GM12878 (cell line): ENCODE data around the gene P2RX6. TPM values are rescaled to one million over a fixed set of nuclear protein-coding genes. Genes with fewer than 3 reads are reported as not detected.

Experiments
- ATAC-seq: fragments of 200-7000 bp; cut with Tn5 transposase; 3 replicates; pipeline ENCODE4 v1.9.1; 2020; ENCODE audit warnings: mild to moderate bottlenecking, moderate library complexity
- BruUV-seq: library from RNA; stranded (reverse); fragments of 400-500 nt; replicated peaks from 2 replicates; lab custom pipeline; 2021; lab: Mats Ljungman, UMichigan
- CTCF ChIA-PET: fragments of 300-600 bp; sonication (Branson Sonifier 250); formaldehyde crosslinking; extraction: SDS; loops from one replicate; lab custom pipeline; 2021; ENCODE audit warnings: inconsistent platforms; lab: Yijun Ruan, JAX
- POLR2A ChIA-PET: fragments of 350-600 bp; formaldehyde crosslinking; extraction: SDS; loops from one replicate; lab custom pipeline; 2021; ENCODE audit warnings: inconsistent platforms; lab: Charles Lee
- RAD21 ChIA-PET: fragments of 300-600 bp; sonication (Branson Sonifier 250); formaldehyde crosslinking; loops from one replicate; lab custom pipeline; 2023; ENCODE audit warnings: antibody characterized with exemption; ENCODE audit not compliant: unreplicated experiment; lab: Charles Lee
- SMC1A ChIA-PET: fragments of 300-600 bp; sonication (Branson Sonifier 250); formaldehyde crosslinking; loops from one replicate; lab custom pipeline; 2023; ENCODE audit not compliant: unreplicated experiment, uncharacterized antibody; lab: Charles Lee
- DNase-seq: peaks from one replicate; pipeline ENCODE4 v3.0.0-alpha.2; 2011; ENCODE audit warnings: low read depth, low spot score
- FAIRE-seq: peaks from 3 replicates; lab custom pipeline; 2011; peaks lifted over from hg19 to GRCh38; lab: Jason Lieb, UNC
- H2AFZ ChIP-seq: 2 replicates; pipeline ENCODE4 v1.6.0; 2011; ENCODE audit warnings: low read depth, low read length, control low read depth; ENCODE audit not compliant: control insufficient read depth
- H3K27ac ChIP-seq: 2 replicates; pipeline ENCODE4 v1.5.1; 2011; ENCODE audit warnings: control low read depth; ENCODE audit not compliant: control insufficient read depth, insufficient read depth
- H3K27me3 ChIP-seq, 2 experiments: replicated peaks in 1 of 2; 2 replicates each; pipeline versions ENCODE4 v1.6.0 to v1.6.1; 2011; ENCODE audit warnings: low read length in 1 of 2; ENCODE audit not compliant: control insufficient read depth in 2 of 2, insufficient read depth in 2 of 2
- H3K36me3 ChIP-seq, 2 experiments: 2 replicates each; pipeline ENCODE4 v1.5.1; 2011; ENCODE audit warnings: low read length in 1 of 2; ENCODE audit not compliant: control insufficient read depth in 2 of 2, insufficient read depth in 2 of 2
- H3K4me1 ChIP-seq: 2 replicates; pipeline ENCODE4 v1.6.1; 2011; ENCODE audit warnings: mild to moderate bottlenecking, low read length, moderate library complexity, mixed read lengths; ENCODE audit not compliant: control insufficient read depth, insufficient read depth
- H3K4me2 ChIP-seq: 2 replicates; pipeline ENCODE4 v1.6.0; 2011; ENCODE audit warnings: control low read depth; ENCODE audit not compliant: control insufficient read depth, insufficient read depth
- H3K4me3 ChIP-seq: fragments of 200-600 bp; sonication (generic); 2 replicates; pipeline ENCODE4 v1.5.1; 2016
- H3K79me2 ChIP-seq: 2 replicates; pipeline ENCODE4 v1.6.0; 2011; ENCODE audit warnings: low read length; ENCODE audit not compliant: control insufficient read depth, insufficient read depth
- H3K9ac ChIP-seq: 2 replicates; pipeline ENCODE4 v1.8.0; 2011; ENCODE audit warnings: low read length, control low read depth, mixed read lengths; ENCODE audit not compliant: control insufficient read depth, insufficient read depth
- H3K9me3 ChIP-seq: replicated peaks from 3 replicates; pipeline ENCODE4 v1.5.1; 2011; ENCODE audit warnings: mild to moderate bottlenecking, low read length; ENCODE audit not compliant: control insufficient read depth, insufficient read depth
- H4K20me1 ChIP-seq: 2 replicates; pipeline ENCODE4 v1.6.0; 2011; ENCODE audit not compliant: control insufficient read depth, insufficient read depth
- CREB1 ChIP-seq: IDR thresholded peaks from 2 replicates; pipeline ENCODE4 v1.6.1; 2012; ENCODE audit warnings: low read depth, mild to moderate bottlenecking, inconsistent platforms
- MXI1 ChIP-seq: fragments of 150-350 bp; IDR thresholded peaks from 2 replicates; pipeline ENCODE4 v1.6.1; 2011; ENCODE audit warnings: low read depth, mild to moderate bottlenecking, inconsistent platforms, low read length, improper control_type of control experiment
- NR2C2 ChIP-seq: IDR thresholded peaks from 2 replicates; pipeline ENCODE4 v1.6.1; 2011; ENCODE audit warnings: borderline replicate concordance, low read depth; ENCODE audit not compliant: control insufficient read depth, insufficient read length
- POLR2AphosphoS5 ChIP-seq: IDR thresholded peaks from 2 replicates; pipeline ENCODE4 v1.6.1; 2011; ENCODE audit warnings: mild to moderate bottlenecking, low read length, inconsistent platforms
- RCOR1 ChIP-seq: conservative IDR thresholded peaks from 2 replicates; pipeline ENCODE4 v1.6.1; 2012; ENCODE audit warnings: low read depth, low read length, improper control_type of control experiment
- REST ChIP-seq: IDR thresholded peaks from 2 replicates; pipeline ENCODE4 v1.6.1; 2012; ENCODE audit warnings: mild to moderate bottlenecking, low read depth, low read length
- SPI1 ChIP-seq: IDR thresholded peaks from 2 replicates; pipeline ENCODE4 v1.6.1; 2011; ENCODE audit warnings: low read depth, mild to moderate bottlenecking, low read length, moderate library complexity, borderline replicate concordance; ENCODE audit not compliant: insufficient read depth
- STAT3 ChIP-seq: IDR thresholded peaks from 2 replicates; pipeline ENCODE4 v1.6.1; 2011; ENCODE audit warnings: low read depth, low read length, improper control_type of control experiment
- WGBS: methylation state at CpG from one replicate; pipeline ENCODE4 v1.1.6; 2016; ENCODE audit warnings: low lambda C conversion rate; ENCODE audit not compliant: insufficient replicate concordance, insufficient coverage; ENCODE audit errors: missing lambda C conversion rate; 5-methylcytosine and 5-hydroxymethylcytosine counted together
- in situ Hi-C: fragments of 300-500 bp; cut with MboI; formaldehyde crosslinking; loops from 9 replicates; pipeline ENCODE4 v1.14.3; 2018; ENCODE audit warnings: mixed read lengths
- intact Hi-C: fragments of 100-400 bp; cut with micrococcal nuclease; formaldehyde crosslinking; loops from one replicate; pipeline ENCODE4 v1.14.2; 2022; ENCODE audit not compliant: unreplicated experiment
- polyA plus RNA-seq, 11 experiments: library from polyadenylated mRNA; depleted of rRNA in 4 of 11; unstranded in 6 of 11; stranded (reverse) in 5 of 11; fragments of >200 nt; fragmentation: Nextera tagmentation in 4 of 11; fragmentation: Illumina TruSeq in 1 of 11; extraction: Ambion mirVana in 4 of 11; extraction: Trizol in 1 of 11; gene quantifications; 1 replicate in 1 of 11; 2 replicates in 10 of 11; pipeline versions ENCODE4 v1.2.1 to v1.2.3, GENCODE V29; 2011 to 2016; ENCODE audit warnings: inconsistent platforms in 2 of 11, missing spikeins in 2 of 11, low read depth in 1 of 11
- total RNA-seq, 4 experiments: library from RNA; depleted of rRNA in 3 of 4; stranded (reverse); fragments of >200 nt in 3 of 4; fragmentation: Illumina TruSeq in 1 of 4; extraction: Trizol in 1 of 4; gene quantifications; 2 replicates each; pipeline versions ENCODE4 v1.2.1 to v1.2.3, GENCODE V29; 2013 to 2021

Gene P2RX6
- total and polyA plus RNA-seq, 10 of the 15 experiments (the other 5 are each of a cell fraction or from before 2014, with no cell fraction given), result 0.03 to 0.21 (median 0.07) TPM; not detected in 5

GRCh38 chr22:21009638-21010425, 5.1 kb upstream of the P2RX6 start:
- ChIA-PET SMC1A (no interaction called here), CTCF (interaction anchor here (0.6 kb wide), 1 partner anchor 10 kb away, joined by 3 read pairs; no protein-coding TSS in a partner anchor), POLR2A (interaction anchor here (0.6 kb wide), 1 partner anchor 186 kb away, joined by 3 read pairs; no protein-coding TSS in a partner anchor), RAD21 (no interaction called here)
- FAIRE-seq (no peak), ATAC-seq (peak; percentile 66), DNase-seq (no peak)
- no peaks in the 10 kb centered on the region for H3K9me3 ChIP-seq
- no peak overlapping the region for H3K27ac ChIP-seq
- intact Hi-C loops, result no loop called here
- TF ChIP-seq CREB1 (no peak), MXI1 (peak; percentile 53; the same call in 1 of the 2 replicates), POLR2AphosphoS5 (no peak), RCOR1 (0 out of 2 replicates have a peak, but pooled peaks have one; percentile 54), NR2C2 (no peak), STAT3 (no peak), SPI1 (no peak), REST (peak; percentile 95)
- no peak overlapping the region for H3K4me2 ChIP-seq
- H3K9ac ChIP-seq, result no peak overlapping the region
- H3K4me3 ChIP-seq, result no peak overlapping the region
- peaks cover 5% of the 10 kb centered on the region for H3K4me1 ChIP-seq
- no peaks in the 10 kb centered on the region for H3K79me2 ChIP-seq
- 43% methylated on average over 10 of the region's 10 CpGs for WGBS
- in situ Hi-C loops, result no loop called here
- no peaks in the 10 kb centered on the region for H4K20me1 ChIP-seq
- H3K27me3 ChIP-seq, result no peaks in the 10 kb centered on the region; a peak in 1 of 4 replicates
- BruUV-seq, result no TSS peak
- no peak overlapping the region for H2AFZ ChIP-seq
- no peaks in the 10 kb centered on the region for H3K36me3 ChIP-seq
